GM12892 (cell line): ENCODE measurements around the gene SHISA9.

Experiments used
- POLR2A ChIP-seq: IDR thresholded peaks from 2 replicates; pipeline ENCODE4 v1.6.1; 2011; ENCODE audit warnings: low read depth, low read length, control low read depth
- POLR2AphosphoS5 ChIP-seq: IDR thresholded peaks from 2 replicates; pipeline ENCODE4 v1.6.1; 2011; ENCODE audit warnings: low read depth, low read length, control low read depth
- TAF1 ChIP-seq: IDR thresholded peaks from 2 replicates; pipeline ENCODE4 v1.6.1; 2011; ENCODE audit warnings: low read depth, mild to moderate bottlenecking, control low read depth, low read length, borderline replicate concordance

DNA sequence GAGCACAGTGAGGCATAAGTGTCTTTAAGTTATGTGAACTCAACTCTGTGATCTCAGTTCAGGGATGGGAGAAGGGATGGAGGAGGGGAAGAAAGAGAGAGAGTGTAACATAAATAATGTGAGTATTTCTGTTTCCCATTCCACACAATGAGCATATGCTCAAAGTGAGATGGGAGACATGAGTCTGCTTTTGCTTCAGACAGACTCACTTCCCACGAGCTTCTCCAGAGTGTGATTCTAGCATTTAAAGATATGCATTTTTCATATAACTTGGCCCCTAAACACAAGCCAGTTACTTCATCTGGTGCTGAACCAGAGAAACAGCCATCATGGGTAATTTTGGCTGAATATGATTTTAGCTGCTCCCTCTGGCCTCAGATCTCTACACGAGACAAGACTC lies 35.0 kb downstream of the SHISA9 start:
- TF ChIP-seq POLR2AphosphoS5 (no peak), TAF1 (no peak), POLR2A (no peak)
